ENCODE data around the gene MBD6. TPM values are rescaled to one million over a fixed set of nuclear protein-coding genes. Genes with fewer than 3 reads are reported as not detected.

Gene MBD6
- total and polyA plus RNA-seq, 2 of the 8 experiments (the other 6 are each of a cell fraction or from before 2014, with no cell fraction given): 3.9 to 32.3 TPM

DNA sequence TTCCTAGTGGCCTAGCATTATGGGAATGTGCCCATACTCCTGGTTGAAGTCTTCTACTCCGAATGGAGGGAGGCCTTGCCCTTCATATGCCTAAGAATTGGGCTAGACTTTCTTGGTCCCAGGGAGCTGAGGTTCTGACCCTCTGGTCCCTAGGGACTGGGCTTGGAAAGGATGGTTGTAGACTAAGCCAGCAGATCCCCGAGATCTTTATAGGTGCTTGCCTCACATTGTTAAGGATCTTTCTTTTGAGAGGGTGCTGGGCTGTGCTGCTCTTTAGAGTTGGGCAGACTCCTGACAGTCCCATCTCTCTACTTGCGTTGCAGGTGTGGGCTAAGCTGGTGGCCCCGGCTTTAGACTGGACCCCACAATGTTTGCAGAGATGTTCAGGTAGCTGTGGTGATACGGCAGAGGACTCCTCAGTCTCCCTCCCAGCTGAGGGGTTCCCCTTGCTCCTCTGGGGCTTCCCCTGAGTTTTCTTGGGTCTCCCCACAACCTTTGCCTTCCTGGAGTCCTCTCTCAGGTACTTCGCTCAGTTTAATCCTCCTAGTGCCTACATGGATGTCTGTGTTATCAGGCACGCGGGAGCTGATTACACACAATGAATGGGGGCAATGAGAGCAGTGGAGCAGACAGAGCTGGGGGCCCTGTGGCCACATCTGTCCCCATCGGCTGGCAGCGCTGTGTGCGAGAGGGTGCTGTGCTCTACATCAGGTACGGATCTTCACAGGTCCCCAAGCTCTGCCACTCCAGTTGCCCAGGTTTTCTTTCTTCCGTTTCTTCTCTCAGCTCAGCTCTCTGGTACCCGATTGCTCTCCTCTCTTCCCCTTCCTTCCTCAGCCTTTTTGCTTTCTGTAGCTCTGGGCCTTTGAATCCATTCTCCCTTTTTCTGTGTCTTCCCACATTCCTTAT lies 1.3 kb downstream of the MBD6 start (continued):
- TF ChIP-seq RAD21 (IDR thresholded peaks at IDR 0.05 in 1 of 2, conservative IDR thresholded peaks at IDR 0.05 in 1 of 2; ENCODE audit: low read depth in 2 of 2, low read length in 2 of 2): no peak

Data from H1 (cell line).